Measurements from ENCODE around the gene SCAI. TPM values are rescaled to one million over a fixed set of nuclear protein-coding genes. Genes with fewer than 3 reads are reported as not detected.
"Not testable (repeated sequence)": the region's sequence is repeated elsewhere in the genome, so short reads cannot be mapped to it uniquely, and the experiment has no call there.

The SCAI gene
- total and polyA plus RNA-seq, 12 donors = 0.51 to 4.4 (median 3.5) TPM

- Histone ChIP-seq H3K9me3 (no peaks in the 10 kb centered on the region), H3K4me3 (no peak overlapping the region), H3K27me3 (no peaks in the 10 kb centered on the region), H3K27ac (no peak overlapping the region), H3K4me1 (peaks cover 0 to 4% (median 0%) of the 10 kb centered on the region in 9 donors), H3K36me3 (peaks cover 0 to 100% (median 44%) of the 10 kb centered on the region in 9 donors)
- ATAC-seq = no peak
- WGBS, 2 donors = 85 to 100% methylated on average over 1 of the region's 1 CpG
- DNase-seq = no peak
- TF ChIP-seq CTCF (IDR thresholded peaks at IDR 0.05) = no peak
- intact Hi-C loops (cut with DNase I) = loop anchor here in 2 of 10 donors (10.0 kb wide), 1 partner anchor 58 kb away; no protein-coding TSS in a partner anchor
Observed at GRCh38 chr9:124932333-124932732, 211.0 kb downstream of the SCAI start.

GRCh38 chr9:124929464-124929863 is 213.9 kb downstream of the SCAI start:
- ATAC-seq (no peak), DNase-seq (no peak)
- intact Hi-C loops (cut with DNase I) = no loop called here
- H3K9me3 ChIP-seq = no peaks in the 10 kb centered on the region
- H3K36me3 ChIP-seq = peaks cover 0 to 99% (median 45%) of the 10 kb centered on the region in 9 donors
- 84 to 88% methylated on average over 3 of the region's 3 CpGs for WGBS, 2 donors
- no peak for TF ChIP-seq CTCF (IDR thresholded peaks at IDR 0.05)
- no peak overlapping the region for H3K4me3 ChIP-seq
- peaks cover 0 to 3% (median 0%) of the 10 kb centered on the region in 9 donors for H3K4me1 ChIP-seq
- H3K27ac ChIP-seq = no peak overlapping the region
- H3K27me3 ChIP-seq = no peaks in the 10 kb centered on the region

- H3K4me1 ChIP-seq = no peaks in the 10 kb centered on the region
- no peak for TF ChIP-seq CTCF (IDR thresholded peaks at IDR 0.05)
- peaks cover 0 to 99% (median 33%) of the 10 kb centered on the region in 9 donors for H3K36me3 ChIP-seq
- DNase-seq (no peak), ATAC-seq (no peak)
- no peak overlapping the region for H3K4me3 ChIP-seq
- H3K27me3 ChIP-seq = no peaks in the 10 kb centered on the region
- 59 to 73% methylated on average over 3 of the region's 3 CpGs for WGBS, 2 donors
- no peak overlapping the region for H3K27ac ChIP-seq
- intact Hi-C loops (cut with DNase I) = no loop called here
- no peaks in the 10 kb centered on the region for H3K9me3 ChIP-seq
Observed at GRCh38 chr9:124928116-124928515, 215.2 kb downstream of the SCAI start.

GRCh38 chr9:124920394-124920793 is 222.9 kb downstream of the SCAI start:
- H3K36me3 ChIP-seq = peaks cover 0 to 97% (median 40%) of the 10 kb centered on the region in 9 donors
- H3K4me3 ChIP-seq; DNase-seq; ATAC-seq; H3K27me3 ChIP-seq; H3K4me1 ChIP-seq; H3K9me3 ChIP-seq; intact Hi-C loops (cut with DNase I); H3K27ac ChIP-seq: not testable (repeated sequence)
- WGBS, 2 donors = 77 to 83% methylated on average over 6 of the region's 6 CpGs

- no peaks in the 10 kb centered on the region for H3K27me3 ChIP-seq
- 97% methylated on average over 5 of the region's 5 CpGs for WGBS, 2 donors
- DNase-seq (no peak), ATAC-seq (no peak)
- intact Hi-C loops (cut with DNase I) = no loop called here
- TF ChIP-seq CTCF (IDR thresholded peaks at IDR 0.05) = no peak
- no peaks in the 10 kb centered on the region for H3K9me3 ChIP-seq
- H3K4me1 ChIP-seq = no peaks in the 10 kb centered on the region
- H3K27ac ChIP-seq = no peak overlapping the region
- H3K36me3 ChIP-seq = peaks cover 0 to 97% (median 45%) of the 10 kb centered on the region in 9 donors
- H3K4me3 ChIP-seq = no peak overlapping the region
Observed at GRCh38 chr9:124914753-124915405, 228.4 kb downstream of the SCAI start.
